C4-2B (cell line): ENCODE results near the gene CRTC3.

Source experiments
- ZFX ChIP-seq: fragments of 450-650 bp; IDR thresholded peaks from 2 replicates; pipeline ENCODE4 v1.6.1; 2017
- TF ChIP-seq, protein P1 (sequence below): fragments of 450-650 bp; conservative IDR thresholded peaks from 2 replicates; pipeline ENCODE4 v1.5.1; 2017; ENCODE audit warnings: mild to moderate bottlenecking

DNA sequence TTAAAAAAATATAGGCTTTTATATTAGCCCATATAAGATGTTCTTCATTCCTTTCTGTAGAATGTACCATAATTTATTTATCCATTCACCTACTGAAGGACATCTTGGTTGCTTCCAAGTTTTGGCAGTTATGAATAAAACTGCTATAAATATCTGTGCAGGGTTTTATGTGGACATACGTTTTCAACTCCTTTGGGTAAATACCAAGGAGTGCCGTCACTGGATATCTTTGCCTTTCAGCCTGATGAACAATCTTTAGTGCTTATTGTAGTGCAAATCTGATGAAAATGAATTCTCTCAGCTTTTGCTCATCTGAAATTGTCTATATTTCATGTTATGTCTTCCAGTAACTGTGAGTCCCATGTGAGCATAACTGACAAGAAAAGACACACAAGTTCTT is 160.9 kb downstream of the CRTC3 start:
- TF ChIP-seq, protein P1, sequence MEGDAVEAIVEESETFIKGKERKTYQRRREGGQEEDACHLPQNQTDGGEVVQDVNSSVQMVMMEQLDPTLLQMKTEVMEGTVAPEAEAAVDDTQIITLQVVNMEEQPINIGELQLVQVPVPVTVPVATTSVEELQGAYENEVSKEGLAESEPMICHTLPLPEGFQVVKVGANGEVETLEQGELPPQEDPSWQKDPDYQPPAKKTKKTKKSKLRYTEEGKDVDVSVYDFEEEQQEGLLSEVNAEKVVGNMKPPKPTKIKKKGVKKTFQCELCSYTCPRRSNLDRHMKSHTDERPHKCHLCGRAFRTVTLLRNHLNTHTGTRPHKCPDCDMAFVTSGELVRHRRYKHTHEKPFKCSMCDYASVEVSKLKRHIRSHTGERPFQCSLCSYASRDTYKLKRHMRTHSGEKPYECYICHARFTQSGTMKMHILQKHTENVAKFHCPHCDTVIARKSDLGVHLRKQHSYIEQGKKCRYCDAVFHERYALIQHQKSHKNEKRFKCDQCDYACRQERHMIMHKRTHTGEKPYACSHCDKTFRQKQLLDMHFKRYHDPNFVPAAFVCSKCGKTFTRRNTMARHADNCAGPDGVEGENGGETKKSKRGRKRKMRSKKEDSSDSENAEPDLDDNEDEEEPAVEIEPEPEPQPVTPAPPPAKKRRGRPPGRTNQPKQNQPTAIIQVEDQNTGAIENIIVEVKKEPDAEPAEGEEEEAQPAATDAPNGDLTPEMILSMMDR: no peak
- no peak for TF ChIP-seq ZFX
